ENCODE data around the gene DIPK2B. TPM values are rescaled to one million over a fixed set of nuclear protein-coding genes. Genes with fewer than 3 reads are reported as not detected.

DIPK2B gene
- total RNA-seq, 2 experiments from 2014 or later = not detected

DNA sequence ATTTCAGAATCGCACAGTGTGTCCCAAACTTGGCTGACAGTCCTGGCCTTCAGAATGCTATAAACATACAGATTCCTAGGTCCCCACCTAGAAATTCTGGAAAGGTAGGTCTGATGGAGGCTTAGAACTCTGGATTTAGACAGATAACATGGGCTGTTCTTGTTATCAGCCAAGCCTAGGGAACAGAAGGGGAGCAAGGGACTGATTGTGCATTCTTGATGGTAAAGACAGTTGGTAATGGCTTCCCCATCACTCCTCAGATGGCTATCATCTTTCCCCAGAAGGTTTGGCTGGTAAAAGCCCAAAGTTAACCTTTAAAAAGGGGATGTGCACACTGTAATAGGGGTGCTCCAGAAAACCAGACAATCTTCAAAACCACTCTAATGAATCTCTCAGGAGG, 35.7 kb downstream of the DIPK2B start:
- H3K79me2 ChIP-seq (ENCODE audit: insufficient read depth, low read depth, low read length) = no peaks in the 10 kb centered on the region
- H3K36me3 ChIP-seq (ENCODE audit: insufficient read depth, low read length) = no peaks in the 10 kb centered on the region
- H3K4me3 ChIP-seq (ENCODE audit: low read depth, low read length, poor library complexity, severe bottlenecking) = no peak overlapping the region
- no peaks in the 10 kb centered on the region for H3K4me1 ChIP-seq (ENCODE audit: insufficient read depth, low read length, poor library complexity, severe bottlenecking)
- H4K20me1 ChIP-seq (ENCODE audit: insufficient read depth, low read length) = no peaks in the 10 kb centered on the region
- POLR2A ChIA-PET = no interaction called here
- CTCF ChIA-PET (ENCODE audit: unreplicated experiment) = no interaction called here
- BruUV-seq (replicated peaks) = no TSS peak
- intact Hi-C loops (cut with micrococcal nuclease; ENCODE audit: unreplicated experiment) = no loop called here
- no peak overlapping the region for H2AFZ ChIP-seq (ENCODE audit: low read length)
- no peaks in the 10 kb centered on the region for H3K9me2 ChIP-seq (ENCODE audit: insufficient read depth, low read length)
- TF ChIP-seq EZH2phosphoT487 (IDR thresholded peaks at IDR 0.05; ENCODE audit: borderline replicate concordance, low read depth, low read length) = no peak
- TF ChIP-seq, protein P1, sequence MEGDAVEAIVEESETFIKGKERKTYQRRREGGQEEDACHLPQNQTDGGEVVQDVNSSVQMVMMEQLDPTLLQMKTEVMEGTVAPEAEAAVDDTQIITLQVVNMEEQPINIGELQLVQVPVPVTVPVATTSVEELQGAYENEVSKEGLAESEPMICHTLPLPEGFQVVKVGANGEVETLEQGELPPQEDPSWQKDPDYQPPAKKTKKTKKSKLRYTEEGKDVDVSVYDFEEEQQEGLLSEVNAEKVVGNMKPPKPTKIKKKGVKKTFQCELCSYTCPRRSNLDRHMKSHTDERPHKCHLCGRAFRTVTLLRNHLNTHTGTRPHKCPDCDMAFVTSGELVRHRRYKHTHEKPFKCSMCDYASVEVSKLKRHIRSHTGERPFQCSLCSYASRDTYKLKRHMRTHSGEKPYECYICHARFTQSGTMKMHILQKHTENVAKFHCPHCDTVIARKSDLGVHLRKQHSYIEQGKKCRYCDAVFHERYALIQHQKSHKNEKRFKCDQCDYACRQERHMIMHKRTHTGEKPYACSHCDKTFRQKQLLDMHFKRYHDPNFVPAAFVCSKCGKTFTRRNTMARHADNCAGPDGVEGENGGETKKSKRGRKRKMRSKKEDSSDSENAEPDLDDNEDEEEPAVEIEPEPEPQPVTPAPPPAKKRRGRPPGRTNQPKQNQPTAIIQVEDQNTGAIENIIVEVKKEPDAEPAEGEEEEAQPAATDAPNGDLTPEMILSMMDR (conservative IDR thresholded peaks at IDR 0.05; ENCODE audit: low read length) = no peak
- no peak for DNase-seq (ENCODE audit: low spot score)
- no peak overlapping the region for H3K4me2 ChIP-seq (ENCODE audit: low read length)
- no peaks in the 10 kb centered on the region for H3K9me3 ChIP-seq (ENCODE audit: low read length)
- no peak overlapping the region for H3K27ac ChIP-seq (ENCODE audit: low read depth, low read length, poor library complexity, severe bottlenecking)

DNA sequence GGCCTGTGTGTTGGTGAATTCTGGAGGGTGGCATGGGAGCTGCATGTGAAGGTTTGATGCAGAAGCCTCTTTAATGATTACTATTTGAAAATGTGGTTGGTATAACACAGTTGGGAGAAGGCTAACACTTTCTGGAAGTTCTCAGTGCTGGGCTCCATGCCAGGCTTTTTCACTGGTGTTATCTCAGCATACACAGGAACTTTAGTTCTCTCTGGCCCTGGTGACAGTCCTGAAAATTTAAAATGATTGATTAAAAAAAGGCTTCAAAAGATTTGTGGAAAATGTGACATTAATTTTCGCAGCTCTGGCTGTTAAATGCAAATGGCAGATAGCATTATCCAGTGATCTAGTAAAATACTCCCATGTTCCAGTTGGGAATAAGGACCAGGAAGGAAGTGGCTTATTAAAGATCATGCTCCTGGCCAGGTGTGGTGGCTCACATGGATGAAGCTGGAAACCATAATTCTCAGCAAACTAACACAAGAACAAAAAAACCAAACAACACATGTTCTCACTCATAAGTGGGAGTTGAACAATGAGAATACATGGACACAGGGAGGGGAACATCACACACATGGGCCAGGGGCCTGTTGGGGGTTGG, 36.6 kb downstream of the DIPK2B start:
- no peaks in the 10 kb centered on the region for H3K9me3 ChIP-seq (ENCODE audit: low read length)
- H3K27ac ChIP-seq (ENCODE audit: low read depth, low read length, poor library complexity, severe bottlenecking) = no peak overlapping the region
- no TSS peak for BruUV-seq (replicated peaks)
- DNase-seq (ENCODE audit: low spot score) = no peak
- H3K79me2 ChIP-seq (ENCODE audit: insufficient read depth, low read depth, low read length) = no peaks in the 10 kb centered on the region
- H3K36me3 ChIP-seq (ENCODE audit: insufficient read depth, low read length) = no peaks in the 10 kb centered on the region
- no peak overlapping the region for H2AFZ ChIP-seq (ENCODE audit: low read length)
- TF ChIP-seq EZH2phosphoT487 (IDR thresholded peaks at IDR 0.05; ENCODE audit: borderline replicate concordance, low read depth, low read length) = no peak
- TF ChIP-seq, protein P1 (conservative IDR thresholded peaks at IDR 0.05; ENCODE audit: low read length) = no peak
- H3K4me2 ChIP-seq (ENCODE audit: low read length) = no peak overlapping the region
- no peaks in the 10 kb centered on the region for H4K20me1 ChIP-seq (ENCODE audit: insufficient read depth, low read length)
- POLR2A ChIA-PET = no interaction called here
- CTCF ChIA-PET (ENCODE audit: unreplicated experiment) = no interaction called here
- H3K9me2 ChIP-seq (ENCODE audit: insufficient read depth, low read length) = no peaks in the 10 kb centered on the region
- no peak overlapping the region for H3K4me3 ChIP-seq (ENCODE audit: low read depth, low read length, poor library complexity, severe bottlenecking)
- H3K4me1 ChIP-seq (ENCODE audit: insufficient read depth, low read length, poor library complexity, severe bottlenecking) = no peaks in the 10 kb centered on the region
- intact Hi-C loops (cut with micrococcal nuclease; ENCODE audit: unreplicated experiment) = no loop called here

DNA sequence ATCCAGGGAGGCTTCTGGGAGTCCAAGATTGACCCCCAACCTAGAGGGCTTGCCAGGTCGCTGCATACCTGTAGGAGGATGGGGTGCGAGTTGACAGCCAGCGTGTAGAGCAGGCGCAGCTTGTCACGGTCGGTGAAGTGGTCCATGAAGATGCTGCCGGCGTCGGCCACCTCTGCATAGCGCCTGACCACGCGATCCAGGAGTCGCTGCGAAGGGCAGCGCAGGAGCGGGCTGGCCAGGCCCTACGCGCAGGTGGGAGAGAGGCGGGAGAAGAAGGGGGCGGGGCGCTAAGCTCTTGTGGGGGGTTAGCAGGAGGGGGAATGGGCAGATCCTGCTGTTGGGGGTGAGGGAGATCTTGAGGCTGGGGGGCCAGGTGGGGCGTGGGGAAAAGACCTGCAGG, 43.0 kb downstream of the DIPK2B start:
- DNase-seq (ENCODE audit: low spot score) = no peak
- Histone ChIP-seq H3K4me1 (ENCODE audit: insufficient read depth, low read length, poor library complexity, severe bottlenecking) (no peaks in the 10 kb centered on the region), H3K4me3 (ENCODE audit: low read depth, low read length, poor library complexity, severe bottlenecking) (no peak overlapping the region), H3K9me3 (ENCODE audit: low read length) (no peaks in the 10 kb centered on the region), H2AFZ (ENCODE audit: low read length) (no peak overlapping the region), H3K36me3 (ENCODE audit: insufficient read depth, low read length) (no peaks in the 10 kb centered on the region), H3K79me2 (ENCODE audit: insufficient read depth, low read depth, low read length) (no peaks in the 10 kb centered on the region), H3K4me2 (ENCODE audit: low read length) (no peak overlapping the region), H3K9me2 (ENCODE audit: insufficient read depth, low read length) (no peaks in the 10 kb centered on the region), H3K27ac (ENCODE audit: low read depth, low read length, poor library complexity, severe bottlenecking) (no peak overlapping the region), H4K20me1 (ENCODE audit: insufficient read depth, low read length) (no peaks in the 10 kb centered on the region)
- TF ChIP-seq, protein P1 (conservative IDR thresholded peaks at IDR 0.05; ENCODE audit: low read length) = no peak
- TF ChIP-seq EZH2phosphoT487 (IDR thresholded peaks at IDR 0.05; ENCODE audit: borderline replicate concordance, low read depth, low read length) = no peak
- ChIA-PET CTCF (ENCODE audit: unreplicated experiment) (no interaction called here), POLR2A (no interaction called here)
- intact Hi-C loops (cut with micrococcal nuclease; ENCODE audit: unreplicated experiment) = no loop called here
- no TSS peak for BruUV-seq (replicated peaks)

All from OCI-LY7 (cell line).